GM12864 (cell line): ENCODE results near the gene CEP20.
"Not testable (repeated sequence)": the region's sequence is repeated elsewhere in the genome, so short reads cannot be mapped to it uniquely, and the experiment has no call there.

Experiments
- DNase-seq: peaks from one replicate; pipeline ENCODE4 v3.0.0-alpha.2; 2011; ENCODE audit warnings: low read depth
- H3K4me3 ChIP-seq: 2 replicates; pipeline ENCODE4 v1.5.1; 2011; ENCODE audit warnings: mild to moderate bottlenecking, low read depth, low read length, control low read depth
- CTCF ChIP-seq: IDR thresholded peaks from 2 replicates; pipeline ENCODE4 v1.5.1; 2011; ENCODE audit warnings: low read depth, mild to moderate bottlenecking, moderate library complexity, low read length, control low read depth, inconsistent platforms; ENCODE audit errors: missing control alignments

The CEP20 gene

DNA sequence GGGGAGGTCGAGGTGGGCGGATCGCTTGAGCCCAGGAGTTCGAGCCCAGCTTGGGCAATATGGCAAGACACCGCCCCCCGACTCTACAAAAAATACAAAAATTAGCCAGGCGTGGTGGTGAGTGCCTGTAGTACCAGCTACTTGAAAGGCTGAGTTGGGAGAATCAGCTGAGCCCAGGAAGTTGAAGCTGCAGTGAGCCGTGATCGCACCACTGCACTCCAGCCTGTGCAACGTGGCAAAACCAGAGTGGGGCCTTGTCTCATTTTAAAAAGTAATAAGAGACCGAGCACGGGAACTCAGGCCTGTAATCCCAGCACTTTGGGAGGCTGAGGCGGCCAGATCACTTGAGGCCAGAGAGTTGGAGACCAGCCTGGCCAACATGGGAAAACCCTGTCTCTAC lies 36.6 kb upstream of the CEP20 start:
- no peak for DNase-seq
- no peak overlapping the region for H3K4me3 ChIP-seq
- TF ChIP-seq CTCF, result peak; percentile 3

DNA sequence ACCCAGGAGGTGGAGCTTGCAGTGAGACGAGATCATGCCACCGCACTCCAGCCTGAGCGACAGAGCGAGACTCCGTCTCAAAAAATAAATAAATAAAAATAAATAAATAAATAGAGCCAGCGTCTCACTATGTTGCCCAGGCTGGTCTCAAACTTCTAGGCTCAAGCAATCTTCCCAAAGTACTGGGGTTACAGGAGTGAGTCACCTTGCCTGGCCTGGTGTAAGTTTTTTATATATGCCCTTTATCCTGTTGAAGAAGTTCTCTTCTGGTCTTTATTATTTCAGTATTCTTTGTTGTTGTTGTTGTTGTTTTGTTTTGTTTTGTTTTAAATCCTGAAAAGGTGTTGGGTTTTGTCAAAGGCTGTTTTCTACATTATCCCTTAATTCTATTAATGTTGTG lies 30.9 kb upstream of the CEP20 start:
- DNase-seq, result no peak
- no peak for TF ChIP-seq CTCF
- H3K4me3 ChIP-seq, result no peak overlapping the region

GRCh38 chr16:15918314-15918713 lies 29.9 kb upstream of the CEP20 start:
- not testable (repeated sequence) for H3K4me3 ChIP-seq

DNA sequence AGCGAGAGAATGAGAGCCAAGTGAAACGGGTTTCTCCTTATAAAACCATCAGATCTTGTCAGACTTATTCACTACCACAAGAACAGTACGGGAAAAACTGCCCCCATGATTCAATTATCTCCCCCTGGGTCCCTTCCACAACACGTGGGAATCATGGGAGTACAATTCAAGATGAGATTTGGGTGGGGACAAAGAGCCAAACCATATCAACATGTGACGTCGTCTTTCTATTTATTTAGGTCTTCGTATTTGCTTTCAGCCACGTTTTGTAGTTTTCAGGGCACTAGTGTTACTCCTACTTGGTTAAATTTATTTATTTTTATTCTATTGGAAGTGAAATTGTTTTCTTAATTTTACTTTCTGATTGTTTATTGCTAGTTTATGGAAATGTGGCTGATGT lies 27.9 kb upstream of the CEP20 start:
- no peak overlapping the region for H3K4me3 ChIP-seq
- DNase-seq, result no peak
- no peak for TF ChIP-seq CTCF

More at GRCh38 chr16:15918314-15918713, 29.9 kb upstream of the CEP20 start:
- DNase-seq, result not testable (repeated sequence)

GRCh38 chr16:15915555-15916081 lies 27.2 kb upstream of the CEP20 start:
- DNase-seq, result no peak
- no peak overlapping the region for H3K4me3 ChIP-seq
- TF ChIP-seq CTCF, result no peak

DNA sequence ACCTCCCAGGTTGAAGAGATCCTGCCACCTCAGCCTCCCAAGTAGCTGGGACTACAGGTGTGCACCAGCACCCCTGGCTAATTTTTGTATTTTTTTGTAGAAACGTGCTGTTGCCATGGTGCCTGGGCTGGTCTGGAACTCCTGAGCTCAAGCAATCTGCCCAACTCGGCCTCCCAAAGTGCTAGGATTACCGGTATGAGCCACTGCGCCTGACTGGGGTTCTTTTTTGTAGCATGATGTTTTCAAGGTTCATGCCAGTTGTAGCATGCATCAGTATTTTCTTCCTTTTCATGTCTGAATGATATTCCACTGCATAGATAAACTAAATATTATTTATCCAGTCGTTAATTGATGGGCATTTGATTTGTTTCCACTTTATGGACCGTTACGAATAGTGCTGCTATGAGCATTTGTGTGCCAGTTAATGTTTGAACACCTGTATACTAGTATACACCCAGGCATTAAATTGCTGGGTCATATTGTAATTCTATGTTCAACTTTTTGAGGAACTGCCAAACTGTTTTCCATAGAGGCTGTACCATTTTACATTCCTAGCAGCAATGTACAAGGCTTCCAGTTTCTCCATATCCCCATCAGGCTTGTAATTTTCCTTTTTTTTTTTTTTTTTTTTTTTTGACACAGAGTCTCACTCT lies 24.8 kb upstream of the CEP20 start:
- no peak overlapping the region for H3K4me3 ChIP-seq
- no peak for DNase-seq
- no peak for TF ChIP-seq CTCF

- TF ChIP-seq CTCF, result no peak
- DNase-seq, result no peak
- H3K4me3 ChIP-seq, result no peak overlapping the region
Observed at GRCh38 chr16:15911198-15911597, 22.8 kb upstream of the CEP20 start.
